Gastroesophageal sphincter (tissue), 4 donors: ENCODE data around the gene TRDMT1. TPM values are rescaled to one million over a fixed set of nuclear protein-coding genes. Genes with fewer than 3 reads are reported as not detected.

Experiments
- ATAC-seq: fragments of 150-250 bp; one replicate; pipeline ENCODE4 v1.9.1; 2016; ENCODE audit warnings: mild to moderate bottlenecking, moderate library complexity
- H3K27ac ChIP-seq, 4 donors: fragments of 200-600 bp; sonication (generic) in 3 of 4; 1 replicate in 3 of 4; 2 replicates in 1 of 4; pipeline ENCODE4 v1.5.1; 2016 to 2019
- H3K27me3 ChIP-seq: fragments of 200-600 bp; sonication (generic); one replicate; pipeline ENCODE4 v1.5.1; 2019
- H3K36me3 ChIP-seq, 2 donors: fragments of 200-600 bp; sonication (generic); one replicate each; pipeline ENCODE4 v1.5.1; 2019; ENCODE audit warnings: control low read depth in 1 of 2
- H3K4me1 ChIP-seq, 3 donors: fragments of 200-600 bp; sonication (generic); 1 replicate in 2 of 3; 2 replicates in 1 of 3; pipeline ENCODE4 v1.5.1; 2016 to 2019; ENCODE audit warnings: control low read depth in 2 of 3
- H3K4me3 ChIP-seq, 2 donors: fragments of 200-600 bp; sonication (generic); one replicate each; pipeline ENCODE4 v1.5.1; 2019; ENCODE audit warnings: mild to moderate bottlenecking in 1 of 2, moderate library complexity in 1 of 2
- H3K9me3 ChIP-seq, 3 donors: fragments of 200-600 bp; sonication (generic); one replicate each; pipeline ENCODE4 v1.5.1; 2017 to 2019; ENCODE audit warnings: control low read depth in 2 of 3
- EP300 ChIP-seq: sonication (generic); formaldehyde crosslinking; IDR thresholded peaks from one replicate; pipeline ENCODE4 v1.6.1; 2017; ENCODE audit warnings: antibody characterized with exemption, mild to moderate bottlenecking
- POLR2A ChIP-seq, 2 donors: fragments of 450-650 bp; IDR thresholded peaks; one replicate each; pipeline ENCODE4 v1.6.1; 2017; ENCODE audit warnings: antibody characterized with exemption in 2 of 2, mild to moderate bottlenecking in 2 of 2, moderate library complexity in 1 of 2
- POLR2AphosphoS5 ChIP-seq: sonication (generic); formaldehyde crosslinking; IDR thresholded peaks from one replicate; pipeline ENCODE4 v1.6.1; 2017; ENCODE audit warnings: antibody characterized with exemption
- WGBS, 2 donors: methylation state at CpG; one replicate each; pipeline ENCODE4 v1.1.5; 2018; ENCODE audit warnings: low coverage in 1 of 2; 5-methylcytosine and 5-hydroxymethylcytosine counted together
- total RNA-seq, 4 donors: library from RNA; depleted of rRNA; stranded (reverse); fragments of >200 nt; gene quantifications; one replicate each; pipeline ENCODE4 v1.1.0, GENCODE V29; 2016
- TF ChIP-seq, protein P1 (sequence below), 4 experiments: fragments of 200-600 bp in 2 of 4; fragments of 450-650 bp in 2 of 4; sonication (generic) in 1 of 4; IDR thresholded peaks; one replicate each; pipeline ENCODE4 v1.5.1; 2017 to 2019; ENCODE audit warnings: antibody characterized with exemption in 4 of 4, mild to moderate bottlenecking in 2 of 4, moderate library complexity in 2 of 4

The TRDMT1 gene
- total RNA-seq, 4 donors from 2014 or later: 4.5 to 6.4 (median 5.3) TPM

DNA sequence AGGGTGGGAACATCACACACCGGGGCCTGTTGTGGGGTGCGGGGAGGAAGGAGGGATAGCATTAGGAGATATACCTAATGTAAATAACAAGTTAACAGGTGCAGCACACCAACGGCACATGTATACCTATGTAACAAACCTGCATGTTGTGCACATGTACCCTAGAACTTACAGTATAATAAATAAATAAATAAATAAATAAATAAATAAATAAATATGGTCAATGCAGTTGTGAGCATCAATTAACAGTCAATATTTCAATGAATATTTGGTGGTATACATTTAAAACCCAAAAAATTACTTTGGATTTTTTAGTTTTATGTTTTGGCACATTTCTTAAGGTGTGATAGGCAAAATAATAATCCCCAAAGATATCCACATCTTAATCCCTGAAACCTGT, 15.6 kb downstream of the TRDMT1 start:
- TF ChIP-seq, protein P1, sequence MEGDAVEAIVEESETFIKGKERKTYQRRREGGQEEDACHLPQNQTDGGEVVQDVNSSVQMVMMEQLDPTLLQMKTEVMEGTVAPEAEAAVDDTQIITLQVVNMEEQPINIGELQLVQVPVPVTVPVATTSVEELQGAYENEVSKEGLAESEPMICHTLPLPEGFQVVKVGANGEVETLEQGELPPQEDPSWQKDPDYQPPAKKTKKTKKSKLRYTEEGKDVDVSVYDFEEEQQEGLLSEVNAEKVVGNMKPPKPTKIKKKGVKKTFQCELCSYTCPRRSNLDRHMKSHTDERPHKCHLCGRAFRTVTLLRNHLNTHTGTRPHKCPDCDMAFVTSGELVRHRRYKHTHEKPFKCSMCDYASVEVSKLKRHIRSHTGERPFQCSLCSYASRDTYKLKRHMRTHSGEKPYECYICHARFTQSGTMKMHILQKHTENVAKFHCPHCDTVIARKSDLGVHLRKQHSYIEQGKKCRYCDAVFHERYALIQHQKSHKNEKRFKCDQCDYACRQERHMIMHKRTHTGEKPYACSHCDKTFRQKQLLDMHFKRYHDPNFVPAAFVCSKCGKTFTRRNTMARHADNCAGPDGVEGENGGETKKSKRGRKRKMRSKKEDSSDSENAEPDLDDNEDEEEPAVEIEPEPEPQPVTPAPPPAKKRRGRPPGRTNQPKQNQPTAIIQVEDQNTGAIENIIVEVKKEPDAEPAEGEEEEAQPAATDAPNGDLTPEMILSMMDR (IDR thresholded peaks at IDR 0.05): no peak
- no peak for TF ChIP-seq EP300
- TF ChIP-seq POLR2AphosphoS5: no peak
- ATAC-seq: no peak

DNA sequence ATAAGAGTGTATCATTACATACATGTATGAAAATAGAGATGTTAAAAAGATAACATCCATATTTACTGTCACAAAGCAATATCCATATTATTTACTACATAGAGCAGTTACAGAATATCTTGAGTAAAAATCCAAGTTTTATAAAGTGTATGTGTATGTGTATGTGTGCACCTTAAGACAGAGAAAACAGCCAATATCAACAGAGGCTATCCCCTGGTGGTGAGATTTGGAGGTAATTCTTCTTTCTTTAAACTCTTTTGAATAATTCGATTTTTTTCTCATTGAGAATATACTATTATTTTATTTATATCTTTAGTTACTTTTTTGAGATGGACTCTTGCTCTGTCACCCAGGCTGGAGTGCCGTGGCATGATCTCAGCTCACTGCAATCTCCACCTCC, 18.4 kb downstream of the TRDMT1 start:
- 95 to 100% methylated on average over 2 of the region's 2 CpGs for WGBS, 2 donors
- Histone ChIP-seq H3K27me3 (no peaks in the 10 kb centered on the region), H3K9me3 (no peaks in the 10 kb centered on the region), H3K27ac (no peak overlapping the region), H3K4me3 (no peak overlapping the region), H3K4me1 (no peaks in the 10 kb centered on the region), H3K36me3 (no peaks in the 10 kb centered on the region)
- no peak for ATAC-seq
- no peak for TF ChIP-seq EP300
- no peak for TF ChIP-seq POLR2AphosphoS5
- no peak for TF ChIP-seq POLR2A (IDR thresholded peaks at IDR 0.05)
- TF ChIP-seq, protein P1 (IDR thresholded peaks at IDR 0.05): no peak

More for the DNA sequence above, 15.6 kb downstream of the TRDMT1 start:
- no peak overlapping the region for H3K27ac ChIP-seq
- no peaks in the 10 kb centered on the region for H3K9me3 ChIP-seq
- no peaks in the 10 kb centered on the region for H3K4me1 ChIP-seq
- no peaks in the 10 kb centered on the region for H3K36me3 ChIP-seq
- H3K27me3 ChIP-seq: no peaks in the 10 kb centered on the region
- H3K4me3 ChIP-seq: no peak overlapping the region
- WGBS, 2 donors: 100% methylated on average over 3 of the region's 3 CpGs

DNA sequence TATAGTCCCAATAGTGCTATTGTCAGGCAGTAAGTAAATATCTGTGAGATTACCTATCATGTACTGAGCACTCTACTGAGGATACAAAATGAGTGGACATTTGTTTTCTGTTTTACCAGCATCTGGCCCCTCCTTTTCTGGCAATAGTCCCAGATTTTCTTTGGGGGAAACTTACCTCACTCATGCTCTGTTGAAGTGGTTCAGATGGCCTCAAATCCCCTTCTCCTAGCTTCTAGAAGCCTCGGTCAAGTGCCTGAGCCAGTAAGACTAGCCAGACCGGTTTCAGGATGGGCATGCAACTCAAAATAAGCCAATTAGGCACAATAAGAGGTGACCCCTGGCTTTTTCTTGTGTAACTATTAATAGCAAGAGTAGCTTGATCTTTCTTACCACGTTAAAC, 19.7 kb downstream of the TRDMT1 start:
- no peak for ATAC-seq
- WGBS, 2 donors: 80 to 88% methylated on average over 1 to 3 of the region's 3 CpGs
- Histone ChIP-seq H3K27ac (no peak overlapping the region), H3K36me3 (no peaks in the 10 kb centered on the region), H3K4me1 (no peaks in the 10 kb centered on the region), H3K4me3 (no peak overlapping the region), H3K27me3 (no peaks in the 10 kb centered on the region), H3K9me3 (no peaks in the 10 kb centered on the region)
- TF ChIP-seq EP300: no peak
- no peak for TF ChIP-seq POLR2A (IDR thresholded peaks at IDR 0.05)
- TF ChIP-seq POLR2AphosphoS5: no peak
- TF ChIP-seq, protein P1 (IDR thresholded peaks at IDR 0.05): no peak

GRCh38 chr10:17181110-17181509, 20.4 kb downstream of the TRDMT1 start:
- Histone ChIP-seq H3K9me3 (no peaks in the 10 kb centered on the region), H3K4me1 (no peaks in the 10 kb centered on the region), H3K4me3 (no peak overlapping the region), H3K36me3 (no peaks in the 10 kb centered on the region), H3K27ac (no peak overlapping the region), H3K27me3 (no peaks in the 10 kb centered on the region)
- no peak for ATAC-seq
- TF ChIP-seq EP300: no peak
- WGBS, 2 donors: 79 to 81% methylated on average over 3 to 5 of the region's 5 CpGs

DNA sequence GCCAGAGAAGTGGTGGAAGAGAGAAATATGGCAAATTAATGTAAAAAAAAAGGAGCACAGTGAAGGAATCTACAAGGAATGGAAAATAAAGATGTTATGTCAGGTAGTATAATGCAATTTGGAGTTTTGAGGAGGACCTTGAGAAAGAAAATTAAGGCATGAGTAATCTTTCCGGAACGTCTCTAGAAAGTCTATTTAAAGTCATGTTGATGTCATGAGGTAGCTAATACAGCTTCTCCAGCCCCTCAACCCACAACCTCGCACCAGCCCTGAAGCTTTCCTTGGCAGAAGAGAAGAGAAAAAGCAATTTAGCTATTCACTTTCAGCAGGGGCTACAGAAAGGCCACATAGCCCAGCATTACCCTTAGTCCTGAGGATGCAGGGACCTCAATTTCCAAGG, 22.5 kb downstream of the TRDMT1 start:
- H3K27me3 ChIP-seq: no peaks in the 10 kb centered on the region
- no peaks in the 10 kb centered on the region for H3K36me3 ChIP-seq
- no peaks in the 10 kb centered on the region for H3K4me1 ChIP-seq
- no peaks in the 10 kb centered on the region for H3K9me3 ChIP-seq
- no peak for TF ChIP-seq POLR2AphosphoS5
- no peak for TF ChIP-seq EP300
- TF ChIP-seq, protein P1 (IDR thresholded peaks at IDR 0.05): no peak
- TF ChIP-seq POLR2A (IDR thresholded peaks at IDR 0.05): no peak
- no peak for ATAC-seq
- WGBS, 2 donors: 37 to 67% methylated on average over 3 of the region's 3 CpGs
- no peak overlapping the region for H3K4me3 ChIP-seq
- no peak overlapping the region for H3K27ac ChIP-seq
